IMR-90 (cell line): ENCODE measurements around the gene PGLYRP2. TPM values are rescaled to one million over a fixed set of nuclear protein-coding genes. Genes with fewer than 3 reads are reported as not detected.

Source experiments
- ATAC-seq: fragments of 200-7000 bp; cut with Tn5 transposase; 2 replicates; pipeline ENCODE4 v1.9.1; 2020; ENCODE audit warnings: low read depth, mild to moderate bottlenecking, moderate library complexity
- BruUV-seq: library from RNA; stranded (reverse); fragments of 400-500 nt; replicated peaks from 2 replicates; lab custom pipeline; 2021; lab: Mats Ljungman, UMichigan
- CTCF ChIA-PET: fragments of 300-600 bp; formaldehyde crosslinking; extraction: SDS; loops from one replicate; lab custom pipeline; 2021; ENCODE audit warnings: antibody characterized with exemption; lab: Yijun Ruan, JAX
- POLR2A ChIA-PET: fragments of 300-600 bp; sonication (Branson Sonifier 250); formaldehyde crosslinking; loops from one replicate; lab custom pipeline; 2022; ENCODE audit warnings: antibody characterized with exemption; ENCODE audit not compliant: unreplicated experiment; lab: Charles Lee
- DNase-seq: peaks from one replicate; pipeline ENCODE4 v3.0.0; 2013
- H2AFZ ChIP-seq: replicated peaks from 2 replicates; pipeline ENCODE3; 2013; ENCODE audit warnings: low read length, mild to moderate bottlenecking; ENCODE audit not compliant: poor library complexity
- H2AK5ac ChIP-seq: 2 replicates; pipeline ENCODE4 v1.6.1; 2013; ENCODE audit warnings: low read depth, low read length, inconsistent platforms
- H2AK9ac ChIP-seq: replicated peaks from 2 replicates; pipeline ENCODE3; 2013; ENCODE audit warnings: mild to moderate bottlenecking, low read depth, low read length, moderate library complexity; ENCODE audit not compliant: poor library complexity
- H2BK120ac ChIP-seq: 2 replicates; pipeline ENCODE4 v1.6.1; 2013; ENCODE audit warnings: low read depth, low read length, inconsistent platforms
- H2BK15ac ChIP-seq: 3 replicates; pipeline ENCODE4 v1.6.1; 2013; ENCODE audit warnings: low read depth, low read length, inconsistent platforms
- H2BK20ac ChIP-seq: 2 replicates; pipeline ENCODE4 v1.6.1; 2013; ENCODE audit warnings: low read depth, mild to moderate bottlenecking, inconsistent platforms, low read length, moderate library complexity
- H2BK5ac ChIP-seq: 2 replicates; pipeline ENCODE4 v1.6.1; 2013; ENCODE audit warnings: mild to moderate bottlenecking, low read depth, low read length, inconsistent platforms; ENCODE audit not compliant: poor library complexity, severe bottlenecking
- H3K14ac ChIP-seq: replicated peaks from 2 replicates; pipeline ENCODE4 v1.6.1; 2013; ENCODE audit warnings: low read depth, low read length, inconsistent platforms
- H3K18ac ChIP-seq: 2 replicates; pipeline ENCODE4 v1.6.1; 2013; ENCODE audit warnings: low read depth, low read length, control low read depth
- H3K23ac ChIP-seq: 2 replicates; pipeline ENCODE4 v1.6.1; 2013; ENCODE audit warnings: low read depth, low read length, inconsistent platforms
- H3K27ac ChIP-seq: 2 replicates; pipeline ENCODE4 v1.5.1; 2013; ENCODE audit warnings: mild to moderate bottlenecking, control low read depth, low read length; ENCODE audit not compliant: insufficient read depth
- H3K27me3 ChIP-seq: 2 replicates; pipeline ENCODE4 v1.6.1; 2013; ENCODE audit warnings: low read length; ENCODE audit not compliant: control insufficient read depth, insufficient read depth
- H3K36me3 ChIP-seq: 2 replicates; pipeline ENCODE4 v1.6.1; 2013; ENCODE audit warnings: low read length, mixed read lengths; ENCODE audit not compliant: control insufficient read depth, insufficient read depth
- H3K4ac ChIP-seq: 2 replicates; pipeline ENCODE4 v1.6.1; 2013; ENCODE audit warnings: low read depth, low read length, inconsistent platforms
- H3K4me1 ChIP-seq: 2 replicates; pipeline ENCODE4 v1.6.1; 2013; ENCODE audit warnings: low read length, mixed read lengths; ENCODE audit not compliant: control insufficient read depth, insufficient read depth
- H3K4me2 ChIP-seq: 2 replicates; pipeline ENCODE4 v1.6.1; 2013; ENCODE audit warnings: low read depth, mild to moderate bottlenecking, control low read depth, low read length, moderate library complexity
- H3K4me3 ChIP-seq: 2 replicates; pipeline ENCODE4 v1.5.1; 2013; ENCODE audit warnings: low read depth, mild to moderate bottlenecking, control low read depth, low read length, moderate library complexity; ENCODE audit not compliant: insufficient read depth
- H3K56ac ChIP-seq: 2 replicates; pipeline ENCODE4 v1.6.1; 2013; ENCODE audit warnings: low read length, inconsistent platforms; ENCODE audit not compliant: insufficient read depth; ENCODE audit errors: extremely low read depth
- H3K79me1 ChIP-seq, 2 experiments: 2 replicates each; pipeline ENCODE4 v1.6.1; 2013; ENCODE audit warnings: low read length in 2 of 2, inconsistent platforms in 1 of 2, low read depth in 1 of 2
- H3K9ac ChIP-seq: 2 replicates; pipeline ENCODE4 v1.6.1; 2013; ENCODE audit warnings: low read depth, low read length, control low read depth
- H3K9me1 ChIP-seq: 2 replicates; pipeline ENCODE4 v1.6.1; 2013; ENCODE audit warnings: low read length, inconsistent platforms; ENCODE audit not compliant: insufficient read depth
- H3K9me3 ChIP-seq: 2 replicates; pipeline ENCODE4 v1.6.1; 2013; ENCODE audit warnings: low read length; ENCODE audit not compliant: control insufficient read depth, insufficient read depth
- H4K20me1 ChIP-seq: 2 replicates; pipeline ENCODE4 v1.6.1; 2013; ENCODE audit warnings: low read length, inconsistent platforms; ENCODE audit not compliant: insufficient read depth
- H4K5ac ChIP-seq: 2 replicates; pipeline ENCODE4 v1.6.1; 2013; ENCODE audit warnings: mild to moderate bottlenecking, low read depth, low read length, control low read depth
- H4K8ac ChIP-seq, 2 experiments: 2 replicates each; pipeline ENCODE4 v1.6.1; 2013; ENCODE audit warnings: low read depth in 2 of 2, low read length in 2 of 2, control low read depth in 1 of 2, inconsistent platforms in 1 of 2
- H4K91ac ChIP-seq: 2 replicates; pipeline ENCODE4 v1.6.1; 2013; ENCODE audit warnings: low read depth, low read length, inconsistent platforms; ENCODE audit not compliant: insufficient read depth
- CEBPB ChIP-seq: IDR thresholded peaks from 2 replicates; pipeline ENCODE4 v1.6.1; 2012; ENCODE audit warnings: low read depth, low read length, improper control_type of control experiment
- CTCF ChIP-seq: conservative IDR thresholded peaks from 2 replicates; pipeline ENCODE4 v1.5.1; 2012; ENCODE audit warnings: mild to moderate bottlenecking, low read depth, low read length, improper control_type of control experiment
- ELK1 ChIP-seq: fragments of 150-350 bp; IDR thresholded peaks from 2 replicates; pipeline ENCODE4 v1.6.1; 2016; ENCODE audit warnings: low read depth, mild to moderate bottlenecking, low read length, moderate library complexity, borderline replicate concordance
- FOS ChIP-seq: fragments of 150-350 bp; IDR thresholded peaks from 2 replicates; pipeline ENCODE4 v1.6.1; 2016; ENCODE audit warnings: low read depth, low read length
- MAFK ChIP-seq: IDR thresholded peaks from 2 replicates; pipeline ENCODE4 v1.6.1; 2012; ENCODE audit warnings: low read depth, low read length, improper control_type of control experiment
- MAZ ChIP-seq: IDR thresholded peaks from 2 replicates; pipeline ENCODE4 v1.6.1; 2012; ENCODE audit warnings: low read depth, mild to moderate bottlenecking, low read length, improper control_type of control experiment, moderate library complexity, borderline replicate concordance
- POLR2A ChIP-seq: IDR thresholded peaks from 2 replicates; pipeline ENCODE4 v1.6.1; 2012; ENCODE audit warnings: mild to moderate bottlenecking, low read depth, low read length
- RAD21 ChIP-seq: IDR thresholded peaks from 2 replicates; pipeline ENCODE4 v1.6.1; 2012; ENCODE audit warnings: low read length, improper control_type of control experiment
- RFX5 ChIP-seq: IDR thresholded peaks from 2 replicates; pipeline ENCODE4 v1.8.0; 2012; ENCODE audit warnings: low read depth, mild to moderate bottlenecking, low read length, moderate library complexity
- USF2 ChIP-seq: fragments of 150-350 bp; IDR thresholded peaks from 2 replicates; pipeline ENCODE4 v1.6.1; 2017; ENCODE audit warnings: mild to moderate bottlenecking, antibody characterized with exemption, low read length, low read depth
- WGBS, 2 experiments: methylation state at CpG; one replicate each; pipeline versions ENCODE4 v1.1.5 to v1.1.7; 2013; ENCODE audit warnings: missing lambda C conversion rate in 2 of 2; ENCODE audit not compliant: insufficient read length in 1 of 2; ENCODE audit errors: extremely low coverage in 2 of 2; 5-methylcytosine and 5-hydroxymethylcytosine counted together
- dilution Hi-C: fragments of 300-500 bp; cut with HindIII; formaldehyde crosslinking; loops from one replicate; pipeline ENCODE4 v1.14.3; 2018; ENCODE audit warnings: low sequenced_read_pairs; ENCODE audit not compliant: unreplicated experiment
- in situ Hi-C: fragments of 300-500 bp; cut with MboI; formaldehyde crosslinking; loops from 3 replicates; pipeline ENCODE4 v1.14.3; 2019; ENCODE audit warnings: low sequenced_read_pairs, inconsistent platforms, mixed read lengths
- intact Hi-C: fragments of 100-400 bp; cut with micrococcal nuclease; formaldehyde crosslinking; loops from 2 replicates; pipeline ENCODE4 v1.10.0; 2022
- polyA plus RNA-seq, 3 experiments: library from polyadenylated mRNA; depleted of rRNA; stranded (reverse); fragments of >200 nt; gene quantifications; 2 replicates each; pipeline ENCODE4 v1.2.3, GENCODE V29; 2012; ENCODE audit warnings: low replicate concordance in 1 of 3
- total RNA-seq: library from RNA; depleted of rRNA; stranded (reverse); fragments of >200 nt; gene quantifications from 2 replicates; pipeline ENCODE4 v1.2.3, GENCODE V29; 2012

Gene PGLYRP2
- total and polyA plus RNA-seq, 2 of the 4 experiments (the other 2 are of a cell fraction) = not detected

- Histone ChIP-seq H2AK9ac (no peak overlapping the region), H3K27me3 (no peaks in the 10 kb centered on the region), H3K18ac (no peak overlapping the region), H2BK15ac (no peak overlapping the region), H4K8ac (no peak overlapping the region), H2BK20ac (no peak overlapping the region), H2BK120ac (no peak overlapping the region), H3K23ac (no peak overlapping the region), H4K91ac (no peak overlapping the region), H3K4ac (no peak overlapping the region), H2BK5ac (no peak overlapping the region), H3K27ac (no peak overlapping the region), H4K5ac (no peak overlapping the region), H3K9ac (no peak overlapping the region), H3K4me1 (no peaks in the 10 kb centered on the region), H3K9me3 (peaks cover 8% of the 10 kb centered on the region), H2AFZ (no peak overlapping the region), H3K14ac (no peak overlapping the region), H3K4me3 (no peak overlapping the region), H3K4me2 (no peak overlapping the region), H3K79me1 (no peaks in the 10 kb centered on the region), H2AK5ac (no peak overlapping the region), H3K56ac (no peak overlapping the region), H4K20me1 (no peaks in the 10 kb centered on the region), H3K9me1 (no peaks in the 10 kb centered on the region), H3K36me3 (no peaks in the 10 kb centered on the region)
- in situ Hi-C loops (no loop called here), intact Hi-C loops (no loop called here), dilution Hi-C loops (no loop called here)
- ATAC-seq (no peak), DNase-seq (no peak)
- no CpG with 5 or more reads among the region's 3 CpGs for WGBS, 2 experiments
- ChIA-PET CTCF (no interaction called here), POLR2A (no interaction called here)
- TF ChIP-seq USF2 = no peak
- TF ChIP-seq ELK1 = no peak
- TF ChIP-seq POLR2A = no peak
- TF ChIP-seq FOS = no peak
- TF ChIP-seq MAZ = no peak
- no peak for TF ChIP-seq RFX5
- TF ChIP-seq CTCF = no peak
- no peak for TF ChIP-seq RAD21
- no peak for TF ChIP-seq MAFK
- TF ChIP-seq CEBPB = no peak
- BruUV-seq = no TSS peak
These were observed 37.1 kb upstream of the PGLYRP2 start for GRCh38 chr19:15516363-15516762.
